Measurements from ENCODE around the gene DMAC2L.
"Not testable (repeated sequence)": the region's sequence is repeated elsewhere in the genome, so short reads cannot be mapped to it uniquely, and the experiment has no call there.

DMAC2L gene

DNA sequence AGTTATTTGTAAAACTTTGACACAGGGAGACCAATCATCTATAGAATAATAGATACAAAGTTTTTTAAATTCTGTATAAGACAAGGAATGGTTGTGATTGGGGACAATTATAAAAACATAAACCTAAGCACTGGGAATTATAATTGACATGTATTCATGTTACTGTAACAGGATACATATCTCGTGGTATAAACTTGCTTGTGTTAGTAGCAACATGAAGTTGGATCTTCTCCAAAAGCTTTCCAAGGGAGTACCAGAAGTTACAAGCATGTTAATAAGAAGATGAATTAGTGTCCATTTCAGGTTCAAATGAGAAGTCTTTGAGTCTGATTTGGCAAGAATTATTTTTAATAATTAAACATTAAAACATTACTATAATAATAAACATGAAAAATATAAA, 42.4 kb downstream of the DMAC2L start:
- DNase-seq (ENCODE audit: low read depth in 4 of 4, low spot score in 1 of 4), result no peak

DNA sequence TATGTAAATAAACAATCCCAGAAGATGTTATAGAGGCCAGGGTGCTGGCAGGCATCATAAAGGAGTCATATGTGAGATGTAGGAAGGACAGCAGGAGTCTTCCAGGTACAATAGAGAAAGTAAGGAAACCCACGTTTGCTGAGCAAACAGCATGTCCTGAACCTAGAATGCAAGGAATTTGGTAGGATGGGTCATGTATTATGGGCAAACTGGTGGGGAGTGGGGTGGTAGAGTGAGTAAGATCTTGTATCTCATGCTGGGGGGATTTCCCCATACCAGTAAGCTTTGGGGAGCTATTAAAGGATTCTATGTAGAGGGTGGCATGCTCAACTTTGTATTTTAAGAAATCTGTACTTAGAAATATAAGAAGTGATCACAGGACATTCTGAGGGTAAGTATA, 43.6 kb downstream of the DMAC2L start:
- DNase-seq (ENCODE audit: low read depth in 4 of 4, low spot score in 1 of 4), result no peak

DNA sequence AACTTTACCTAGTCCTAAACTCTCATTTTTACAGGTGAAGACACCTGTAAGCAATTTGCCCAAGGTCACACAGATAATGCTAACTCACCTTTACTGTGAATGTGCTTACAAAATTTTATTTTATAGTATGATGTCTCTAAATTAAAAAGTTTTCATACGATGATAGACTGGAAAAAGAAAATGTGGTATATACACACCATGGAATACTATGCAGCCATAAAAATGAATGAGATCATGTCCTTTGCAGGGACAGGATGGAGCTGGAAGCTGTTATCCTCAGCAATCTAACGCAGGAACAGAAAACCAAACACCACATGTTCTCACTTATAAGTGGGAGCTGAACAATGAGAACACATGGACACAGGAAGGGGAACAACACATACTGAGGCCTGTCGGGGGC, 44.2 kb downstream of the DMAC2L start:
- DNase-seq (ENCODE audit: low read depth in 4 of 4, low spot score in 1 of 4), result not testable (repeated sequence)

DNA sequence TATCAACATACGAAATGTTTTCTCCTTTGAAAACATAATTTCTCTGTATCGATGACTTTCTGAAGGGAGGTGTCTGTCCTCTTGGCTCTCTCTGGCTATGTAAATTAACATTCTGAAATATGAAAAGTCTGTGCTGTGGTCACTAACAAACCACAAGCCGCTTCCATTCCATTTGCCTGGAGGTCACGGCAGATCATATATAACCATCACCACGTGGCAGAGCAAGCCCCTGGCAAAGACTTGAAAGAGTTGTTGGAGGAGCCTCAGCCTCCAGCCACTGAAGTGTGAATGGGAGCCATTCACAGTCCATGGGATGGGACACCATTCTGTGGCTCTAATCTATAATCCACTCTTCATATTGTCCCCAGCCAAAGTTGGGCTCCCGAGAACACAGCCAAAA, 45.0 kb downstream of the DMAC2L start:
- DNase-seq (ENCODE audit: low read depth in 4 of 4, low spot score in 1 of 4), result no peak

DNA sequence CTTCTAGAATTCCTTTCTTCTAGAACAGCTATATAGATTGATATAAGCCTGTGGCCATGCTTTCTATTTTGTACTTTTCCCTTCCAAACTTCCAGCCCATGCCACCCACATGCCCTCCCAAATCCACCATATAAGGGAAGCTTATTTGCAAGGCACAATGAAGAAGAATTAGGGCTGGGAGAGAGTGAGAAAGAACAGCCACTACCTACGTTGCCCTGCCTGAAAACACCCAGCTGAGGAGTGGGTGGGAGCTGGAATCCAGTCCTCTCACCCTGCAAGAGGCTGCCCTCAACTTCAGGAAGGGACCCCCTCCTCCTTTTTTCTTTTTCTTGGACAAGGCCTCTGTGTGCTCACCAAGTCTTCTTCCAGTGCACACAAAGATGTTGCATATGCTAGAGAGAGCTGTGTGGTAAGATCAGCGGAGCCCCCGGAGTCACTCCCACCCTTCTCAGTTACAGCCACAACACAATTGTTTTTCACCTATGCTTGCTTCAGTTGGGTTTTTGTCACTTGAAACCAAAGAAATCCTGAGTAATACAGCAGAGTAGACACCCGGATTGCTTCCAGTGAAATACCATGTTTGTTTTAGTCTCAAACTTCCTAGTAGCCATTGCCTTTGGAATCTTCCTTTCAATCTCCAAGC, 45.8 kb downstream of the DMAC2L start:
- DNase-seq (ENCODE audit: low read depth in 4 of 4, low spot score in 1 of 4), result no peak

DNA sequence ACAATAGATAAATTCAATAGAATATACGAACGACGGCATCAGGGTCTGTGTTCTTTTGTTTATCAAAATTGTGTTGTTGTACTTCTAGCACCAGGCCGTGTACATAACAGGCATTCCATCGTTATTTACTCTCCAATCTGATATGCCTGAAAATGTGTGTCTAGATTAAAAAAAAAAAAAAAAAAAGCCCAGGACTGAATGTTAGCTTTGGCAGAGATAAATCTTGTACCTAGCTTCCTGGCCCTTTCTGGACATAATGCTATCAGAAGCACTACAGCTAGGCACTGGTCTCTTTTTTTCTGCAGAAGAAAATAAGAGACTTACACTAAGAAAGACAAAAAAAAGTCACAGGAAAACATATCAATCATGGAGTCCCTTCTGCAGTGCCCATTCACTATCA, 47.5 kb downstream of the DMAC2L start:
- DNase-seq (ENCODE audit: low read depth in 4 of 4, low spot score in 1 of 4), result no peak

DNA sequence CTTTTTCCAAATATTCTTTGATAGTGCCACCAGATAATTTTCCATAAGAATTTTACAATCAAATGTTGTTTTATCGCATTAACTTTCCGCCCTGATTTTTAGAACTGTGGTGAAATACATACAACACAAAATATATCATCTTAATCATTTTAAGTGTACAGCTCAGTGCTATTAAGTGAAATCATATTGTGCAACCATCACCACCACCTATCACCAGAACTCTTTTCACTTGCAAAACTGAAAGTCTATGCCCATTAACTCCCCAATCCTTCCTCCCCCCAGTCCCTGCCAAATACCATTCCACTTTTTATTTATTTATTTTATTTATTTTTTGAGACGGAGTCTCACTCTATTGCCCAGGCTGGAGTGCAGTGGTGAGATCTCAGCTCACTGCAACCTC, 48.0 kb downstream of the DMAC2L start:
- DNase-seq (ENCODE audit: low read depth in 4 of 4, low spot score in 1 of 4), result no peak

DNA sequence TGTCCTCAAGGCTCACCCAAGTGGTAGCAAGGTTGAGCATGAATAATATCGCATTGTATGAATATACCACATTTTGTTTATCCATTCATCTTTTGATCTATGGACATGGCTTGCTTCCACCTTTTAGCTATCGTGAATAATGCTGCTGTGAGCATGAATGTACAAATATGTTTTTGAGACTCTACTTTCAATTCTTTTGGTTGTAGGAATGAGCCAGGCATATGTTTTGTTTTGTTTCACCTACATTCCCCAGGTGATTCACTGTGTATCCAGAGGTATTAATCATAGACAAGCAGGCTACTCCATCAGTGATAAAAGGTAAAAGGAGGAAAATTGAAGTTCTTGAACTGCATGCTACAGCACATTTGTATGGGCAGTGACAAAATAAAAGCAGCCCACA, 48.7 kb downstream of the DMAC2L start:
- DNase-seq (ENCODE audit: low read depth in 4 of 4, low spot score in 1 of 4), result no peak

DNA sequence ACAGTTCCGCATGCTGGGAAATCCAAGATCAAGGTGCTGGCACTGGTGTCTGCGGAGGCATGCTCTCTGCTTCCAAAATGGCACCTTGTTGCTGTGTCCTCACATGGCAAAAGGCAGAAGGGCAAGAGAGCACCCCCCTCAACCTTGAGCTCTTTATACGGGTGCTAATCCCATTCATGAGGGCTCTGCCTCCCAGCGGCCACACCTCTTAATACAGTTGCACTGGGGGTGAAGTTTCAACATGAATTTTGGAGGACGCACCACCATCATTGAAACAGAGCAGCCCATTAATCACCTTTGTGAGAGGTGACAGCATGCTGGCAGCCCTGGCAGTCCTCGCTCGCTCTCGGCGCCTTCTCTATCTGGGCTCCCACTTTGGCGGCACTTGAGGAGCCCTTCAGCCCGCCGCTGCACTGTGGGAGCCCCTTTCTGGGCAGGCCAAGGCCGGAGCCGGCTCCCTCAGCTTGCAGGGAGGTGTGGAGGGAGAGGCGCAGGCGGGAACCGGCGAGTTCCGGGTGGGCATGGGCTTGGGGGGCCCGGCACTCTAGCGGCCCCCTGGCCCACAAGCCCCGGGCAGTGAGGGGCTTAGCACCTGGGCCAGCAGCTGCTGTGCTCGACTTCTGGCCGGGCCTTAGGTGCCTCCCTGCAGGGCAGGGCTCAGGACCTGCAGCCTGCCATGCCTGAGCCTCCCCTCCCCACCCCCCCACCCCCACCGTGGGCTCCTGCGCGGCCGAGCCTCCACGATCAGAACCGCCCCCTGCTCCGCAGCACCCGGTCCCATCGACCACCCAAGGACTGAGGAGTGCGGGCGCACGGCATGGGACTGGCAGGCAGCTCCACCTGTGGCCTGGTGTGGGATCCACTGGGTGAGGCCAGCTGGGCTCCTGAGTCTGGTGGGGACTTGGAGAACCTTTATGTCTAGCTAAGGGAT, 49.6 kb downstream of the DMAC2L start:
- DNase-seq (ENCODE audit: low read depth in 4 of 4, low spot score in 1 of 4), result not testable (repeated sequence)

DNA sequence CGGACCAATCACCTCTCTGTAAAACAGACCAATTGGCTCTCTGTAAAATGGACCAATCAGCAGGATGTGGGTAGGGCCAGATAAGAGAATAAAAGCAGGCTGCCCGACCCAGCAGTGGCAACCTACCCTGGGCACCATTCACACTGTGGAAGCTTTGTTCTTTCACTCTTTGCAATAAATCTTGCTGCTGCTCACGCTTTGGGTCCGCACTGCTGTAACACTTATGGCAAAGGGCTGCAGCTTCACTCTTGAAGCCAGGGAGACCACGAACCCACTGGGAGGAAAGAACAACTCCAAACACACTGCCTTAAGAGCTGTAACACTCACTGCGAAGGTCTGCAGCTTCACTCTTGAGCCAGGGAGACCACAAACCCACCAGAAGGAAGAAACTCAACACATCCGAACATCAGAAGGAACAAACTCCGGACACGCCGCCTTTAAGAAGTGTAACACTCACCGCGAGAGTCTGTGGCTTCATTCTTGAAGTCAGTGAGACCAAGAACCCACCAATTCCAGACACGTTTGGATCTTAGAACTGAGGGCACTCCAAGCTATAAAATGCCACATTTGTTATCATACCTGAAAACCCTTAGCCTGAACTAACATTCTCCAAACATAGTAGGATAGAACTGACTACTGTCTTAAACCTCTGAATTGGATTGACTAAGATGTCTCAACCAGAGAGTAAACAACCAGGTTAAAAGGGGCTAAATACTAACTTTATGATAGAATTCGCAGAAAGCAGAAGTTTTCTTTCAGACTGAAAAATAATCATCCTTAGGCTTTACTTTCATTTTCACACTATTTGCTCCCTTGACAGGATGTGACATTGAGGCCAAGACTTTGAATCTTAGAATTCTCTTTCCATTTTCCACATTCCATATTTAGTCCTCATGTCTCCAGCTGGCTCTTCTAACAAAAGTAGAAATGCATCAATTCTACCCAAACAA, 50.9 kb downstream of the DMAC2L start:
- DNase-seq (ENCODE audit: low read depth in 4 of 4, low spot score in 1 of 4), result no peak

DNA sequence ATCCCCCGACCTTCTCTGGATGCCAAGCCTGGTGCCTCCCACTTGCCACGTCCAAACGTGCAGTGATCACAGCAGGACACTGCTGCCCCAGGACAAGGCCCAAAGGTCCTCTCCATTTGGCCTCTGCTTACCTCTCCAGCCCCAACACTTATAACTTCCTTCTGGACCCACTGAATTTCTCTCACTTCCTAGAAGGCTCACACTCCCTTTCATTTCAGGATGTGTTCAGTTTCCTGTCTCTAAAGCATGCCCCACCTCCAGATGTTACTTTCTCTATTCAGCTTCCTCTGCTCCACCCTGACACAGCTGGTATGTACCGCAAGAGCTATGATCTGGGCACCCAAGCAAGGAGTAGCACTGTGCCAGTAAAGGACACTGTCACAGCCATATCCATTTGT, 51.6 kb downstream of the DMAC2L start:
- DNase-seq (ENCODE audit: low read depth in 4 of 4, low spot score in 1 of 4), result no peak

DNA sequence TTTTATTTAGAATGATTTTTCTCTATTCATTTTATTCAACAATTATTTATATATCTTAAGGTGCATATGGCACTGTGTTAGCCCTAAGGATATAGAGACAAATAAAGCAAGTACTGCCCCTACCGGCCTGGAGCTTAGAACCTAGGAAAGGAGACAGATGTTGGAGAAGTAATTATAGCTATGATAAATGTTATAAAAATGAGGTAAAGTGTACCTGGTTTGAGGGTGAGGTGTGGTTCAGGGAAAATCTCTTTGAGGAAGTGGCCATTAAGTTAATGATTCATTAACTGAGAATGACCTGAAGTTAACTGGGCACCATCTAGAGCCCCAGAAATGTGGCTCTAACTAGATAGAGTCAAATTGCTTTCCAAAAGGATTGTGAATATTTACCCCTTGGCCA, 52.7 kb downstream of the DMAC2L start:
- no peak for DNase-seq (ENCODE audit: low read depth in 4 of 4, low spot score in 1 of 4)

DNA sequence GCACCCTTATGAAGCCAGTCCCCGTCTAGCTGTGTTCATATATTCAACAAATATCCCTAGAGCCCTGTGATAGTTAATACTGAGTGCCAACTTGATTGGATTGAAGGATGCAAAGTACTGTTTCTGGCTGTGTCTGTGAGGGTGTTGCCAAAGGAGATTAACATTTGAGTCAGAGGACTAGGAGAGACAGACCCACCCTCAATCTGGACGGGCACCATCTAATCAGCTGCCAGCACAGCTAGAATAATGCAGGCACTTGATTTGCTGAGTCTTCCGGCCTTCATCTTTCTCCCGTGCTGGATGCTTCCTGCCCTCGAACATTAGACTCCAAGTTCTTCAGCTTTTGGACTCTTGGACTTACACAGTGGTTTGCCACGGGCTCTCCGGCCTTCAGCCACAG, 53.4 kb downstream of the DMAC2L start:
- not testable (repeated sequence) for DNase-seq (ENCODE audit: low read depth in 4 of 4, low spot score in 1 of 4)

DNA sequence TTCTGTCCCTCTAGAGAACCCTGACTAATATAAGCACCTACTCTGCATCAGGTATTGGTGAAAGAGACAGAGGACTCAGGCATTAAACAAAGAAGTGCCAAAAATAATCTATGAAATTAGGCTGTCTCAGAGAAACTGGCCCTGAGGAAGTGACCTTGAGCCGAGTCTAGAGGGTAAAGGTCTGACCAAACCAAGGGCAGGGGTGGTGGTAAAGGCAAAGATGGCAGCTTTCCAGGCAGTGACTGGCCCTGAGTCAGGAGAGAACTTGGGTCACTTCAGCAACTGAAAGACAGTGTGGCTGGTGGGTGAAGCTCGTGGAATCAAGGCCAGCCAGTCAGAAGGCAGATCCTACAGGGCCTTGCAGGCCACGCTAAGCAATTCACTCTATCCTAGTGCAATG, 54.0 kb downstream of the DMAC2L start:
- no peak for DNase-seq (ENCODE audit: low read depth in 4 of 4, low spot score in 1 of 4)

DNA sequence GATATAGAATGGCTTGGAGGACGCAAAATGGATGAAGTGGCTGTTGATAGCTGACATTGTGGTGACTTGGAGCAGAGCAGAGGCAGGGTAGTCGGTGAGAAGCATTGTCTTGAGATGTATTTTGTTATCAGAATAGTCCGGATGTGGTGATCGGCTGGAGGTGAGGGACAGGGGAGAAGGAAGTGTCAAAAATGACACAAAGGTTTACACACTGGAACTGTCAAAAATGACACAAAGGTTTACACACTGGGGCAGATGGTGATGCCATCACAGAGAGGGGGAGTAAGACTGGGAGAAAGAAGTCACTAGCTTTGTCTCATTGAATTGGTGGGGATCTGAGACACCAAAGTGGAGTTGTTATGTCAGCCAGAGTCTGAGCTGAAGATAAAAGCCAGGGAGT, 54.5 kb downstream of the DMAC2L start:
- no peak for DNase-seq (ENCODE audit: low read depth in 4 of 4, low spot score in 1 of 4)

DNA sequence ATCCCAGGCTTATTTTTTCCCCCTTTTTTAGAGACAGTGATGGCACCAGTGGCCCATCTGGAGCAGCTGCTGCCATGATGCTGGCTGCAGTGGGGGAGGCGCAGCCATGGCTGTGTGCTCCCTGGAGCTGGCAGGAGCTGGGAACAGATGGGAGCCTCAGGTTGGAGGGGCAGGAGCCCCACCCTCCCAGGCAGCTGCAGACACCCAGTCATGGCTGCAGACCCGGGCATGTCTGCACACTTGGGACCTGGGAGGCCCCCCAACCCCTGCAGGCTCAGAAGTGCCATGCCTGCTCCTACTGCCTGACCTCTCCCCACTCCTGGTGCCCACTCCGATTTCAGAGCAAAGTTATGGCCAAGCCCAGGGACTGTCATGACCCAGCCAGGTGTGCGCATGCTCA, 59.4 kb downstream of the DMAC2L start:
- DNase-seq (ENCODE audit: low read depth in 4 of 4, low spot score in 1 of 4), result no peak

DNA sequence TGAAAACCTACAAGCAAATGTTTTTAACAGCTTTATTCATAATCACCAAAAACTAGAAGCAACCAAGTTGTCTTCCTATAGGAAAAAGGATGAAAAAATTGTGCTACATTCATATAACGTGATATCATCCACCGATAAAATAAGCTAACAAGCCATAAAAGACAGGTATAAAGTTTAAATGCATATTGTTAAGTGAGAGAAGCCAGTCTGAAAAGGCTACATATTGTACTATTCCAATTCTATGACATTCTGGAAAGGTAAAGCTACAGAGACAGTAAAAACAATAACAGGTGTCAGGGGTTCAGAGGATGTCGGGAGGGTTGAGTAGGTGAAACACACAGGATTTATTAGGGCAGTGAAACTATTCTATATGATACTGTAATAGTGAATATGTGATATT, 61.8 kb downstream of the DMAC2L start:
- DNase-seq (ENCODE audit: low read depth in 4 of 4, low spot score in 1 of 4), result no peak

DNA sequence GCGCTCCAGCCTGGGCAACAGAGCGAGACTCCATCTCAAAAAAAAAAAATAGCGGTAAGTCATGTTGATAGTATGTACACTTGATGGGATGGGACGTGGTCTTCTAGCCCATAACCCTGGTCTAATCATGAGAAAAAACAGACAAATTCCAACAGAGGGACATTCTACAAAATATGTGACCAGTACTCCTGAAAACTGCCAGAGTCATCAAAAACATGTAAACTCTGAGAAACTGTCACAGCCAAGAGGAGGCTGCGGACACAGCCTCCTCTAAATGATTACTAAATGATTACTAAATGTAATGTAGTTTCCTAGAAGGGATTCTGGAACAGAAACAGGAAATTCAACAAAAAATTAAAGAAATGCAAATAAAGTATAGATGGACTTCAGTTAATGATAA, 63.6 kb downstream of the DMAC2L start:
- DNase-seq (ENCODE audit: low read depth in 4 of 4, low spot score in 1 of 4), result no peak
